GM23338 (cell line): Measurements from ENCODE around the gene ABCD3. TPM values are rescaled to one million over a fixed set of nuclear protein-coding genes. Genes with fewer than 3 reads are reported as not detected.

Experiments used
- ATAC-seq: fragments of 200-7000 bp; cut with Tn5 transposase; 3 replicates; pipeline ENCODE4 v1.9.1; 2020
- DNase-seq: peaks from one replicate; pipeline ENCODE4 v3.0.0-alpha.2; 2015; ENCODE audit warnings: low spot score
- H2AFZ ChIP-seq: fragments of 200-600 bp; sonication (generic); 2 replicates; pipeline ENCODE4 v1.8.0; 2016; ENCODE audit warnings: antibody characterized with exemption, mild to moderate bottlenecking, moderate library complexity
- H3F3A ChIP-seq: fragments of 200-600 bp; sonication (generic); replicated peaks from 2 replicates; pipeline ENCODE4 v1.8.0; 2017; ENCODE audit warnings: antibody characterized with exemption, mixed run types, low read depth
- H3K27ac ChIP-seq: fragments of 200-600 bp; sonication (generic); 2 replicates; pipeline ENCODE4 v1.6.1; 2016; ENCODE audit warnings: low read depth
- H3K27me3 ChIP-seq: fragments of 200-600 bp; sonication (generic); 2 replicates; pipeline ENCODE4 v1.8.0; 2016; ENCODE audit warnings: mild to moderate bottlenecking, mixed run types, moderate library complexity; ENCODE audit not compliant: insufficient read depth
- H3K36me3 ChIP-seq: fragments of 200-600 bp; sonication (generic); 2 replicates; pipeline ENCODE4 v1.8.0; 2016; ENCODE audit warnings: mild to moderate bottlenecking; ENCODE audit not compliant: insufficient read depth
- H3K4me1 ChIP-seq: fragments of 200-600 bp; sonication (generic); 2 replicates; pipeline ENCODE4 v1.8.0; 2016; ENCODE audit warnings: mild to moderate bottlenecking, moderate library complexity; ENCODE audit not compliant: insufficient read depth
- H3K4me2 ChIP-seq: fragments of 200-600 bp; sonication (generic); 2 replicates; pipeline ENCODE4 v1.7.1; 2017; ENCODE audit warnings: mixed run types
- H3K4me3 ChIP-seq: fragments of 200-600 bp; sonication (generic); 2 replicates; pipeline ENCODE4 v1.6.1; 2016; ENCODE audit warnings: mixed run types
- H3K79me2 ChIP-seq: fragments of 200-600 bp; sonication (generic); replicated peaks from 2 replicates; pipeline ENCODE4 v1.8.0; 2017; ENCODE audit warnings: mild to moderate bottlenecking; ENCODE audit not compliant: insufficient read depth
- H3K9me2 ChIP-seq: fragments of 200-600 bp; sonication (generic); 2 replicates; pipeline ENCODE4 v1.8.0; 2017; ENCODE audit not compliant: insufficient read depth
- H4K20me1 ChIP-seq: fragments of 200-600 bp; sonication (generic); replicated peaks from 2 replicates; pipeline ENCODE4 v1.8.0; 2017; ENCODE audit warnings: mild to moderate bottlenecking; ENCODE audit not compliant: insufficient read depth
- H3K27ac Mint-ChIP-seq: 2 replicates; pipeline ENCODE4 v1.8.0; 2020; ENCODE audit warnings: inconsistent platforms, mild to moderate bottlenecking, moderate library complexity, mixed read lengths
- H3K27me3 Mint-ChIP-seq: 3 replicates; pipeline ENCODE4 v1.8.0; 2022; ENCODE audit warnings: low read depth, mild to moderate bottlenecking, moderate library complexity, mixed read lengths, inconsistent platforms; ENCODE audit not compliant: insufficient read depth, poor library complexity
- H3K36me3 Mint-ChIP-seq: 3 replicates; pipeline ENCODE4 v1.8.0; 2021; ENCODE audit warnings: low read depth, mild to moderate bottlenecking, inconsistent platforms, moderate library complexity, mixed read lengths
- H3K4me1 Mint-ChIP-seq: 3 replicates; pipeline ENCODE4 v1.8.0; 2020; ENCODE audit warnings: mild to moderate bottlenecking, inconsistent platforms, mixed read lengths
- H3K4me3 Mint-ChIP-seq: 3 replicates; pipeline ENCODE4 v1.8.0; 2021; ENCODE audit warnings: moderate library complexity, mild to moderate bottlenecking, inconsistent platforms, mixed read lengths
- H3K9me3 Mint-ChIP-seq: 3 replicates; pipeline ENCODE4 v1.8.0; 2020; ENCODE audit warnings: moderate library complexity, mild to moderate bottlenecking, inconsistent platforms, mixed read lengths
- CREB1 ChIP-seq: fragments of 250-450 bp; sonication (Bioruptor Pico); IDR thresholded peaks from 2 replicates; pipeline ENCODE4 v1.5.0; 2020; ENCODE audit warnings: low read depth, mild to moderate bottlenecking, moderate library complexity
- ETS1 ChIP-seq: IDR thresholded peaks from 2 replicates; pipeline ENCODE4 v1.6.1; 2016; ENCODE audit warnings: antibody characterized with exemption
- EZH2 ChIP-seq: fragments of 200-600 bp; sonication (generic); IDR thresholded peaks from one replicate; pipeline ENCODE4 v1.8.0; 2017; ENCODE audit warnings: antibody characterized with exemption, mild to moderate bottlenecking, low read depth; ENCODE audit not compliant: unreplicated experiment
- EZH2phosphoT487 ChIP-seq: fragments of 200-600 bp; sonication (generic); IDR thresholded peaks from one replicate; pipeline ENCODE4 v1.8.1; 2018; ENCODE audit warnings: antibody characterized with exemption; ENCODE audit not compliant: unreplicated experiment
- NANOG ChIP-seq: IDR thresholded peaks from 2 replicates; pipeline ENCODE4 v1.6.1; 2016; ENCODE audit warnings: antibody characterized with exemption, borderline replicate concordance
- POLR2AphosphoS5 ChIP-seq: IDR thresholded peaks from 2 replicates; pipeline ENCODE4 v1.6.1; 2016; ENCODE audit warnings: antibody characterized with exemption, low read depth
- STAT1 ChIP-seq: IDR thresholded peaks from one replicate; pipeline ENCODE4 v1.6.1; 2016; ENCODE audit warnings: antibody characterized with exemption; ENCODE audit not compliant: unreplicated experiment
- ZNF114 ChIP-seq: fragments of 250-450 bp; sonication (Bioruptor Pico); IDR thresholded peaks from 2 replicates; pipeline ENCODE4 v1.5.0; 2020; ENCODE audit warnings: mild to moderate bottlenecking, moderate library complexity
- ZNF331 ChIP-seq: fragments of 250-450 bp; sonication (Bioruptor Pico); IDR thresholded peaks from 2 replicates; pipeline ENCODE4 v1.5.0; 2020; ENCODE audit warnings: low read depth, mild to moderate bottlenecking, moderate library complexity
- ZNF462 ChIP-seq: fragments of 250-450 bp; sonication (Bioruptor Pico); IDR thresholded peaks from 2 replicates; pipeline ENCODE4 v1.5.0; 2020; ENCODE audit warnings: mild to moderate bottlenecking, moderate library complexity
- polyA plus RNA-seq: library from polyadenylated mRNA; unstranded; fragments of >200 nt; fragmentation: Nextera tagmentation; extraction: Ambion mirVana; gene quantifications from 2 replicates; pipeline ENCODE4 v1.2.1, GENCODE V29; 2016
- total RNA-seq: library from RNA; depleted of rRNA; stranded (reverse); fragments of >200 nt; shearing (Covaris generic); gene quantifications from 2 replicates; pipeline ENCODE4 v1.2.3, GENCODE V29; 2014
- TF ChIP-seq, protein P1 (sequence below), 2 experiments: fragments of 200-600 bp in 1 of 2; sonication (generic) in 1 of 2; conservative IDR thresholded peaks; 2 replicates each; pipeline versions ENCODE4 v1.5.1 to v1.6.1; 2016 to 2017; ENCODE audit warnings: antibody characterized with exemption in 2 of 2, low read depth in 2 of 2, mild to moderate bottlenecking in 2 of 2, moderate library complexity in 1 of 2
- TF ChIP-seq, protein P2 (sequence below): IDR thresholded peaks from one replicate; pipeline ENCODE4 v1.6.1; 2018; ENCODE audit warnings: antibody characterized with exemption; ENCODE audit not compliant: unreplicated experiment

The ABCD3 gene
- total and polyA plus RNA-seq, 2 experiments from 2014 or later: 12.3 to 24.0 TPM

DNA sequence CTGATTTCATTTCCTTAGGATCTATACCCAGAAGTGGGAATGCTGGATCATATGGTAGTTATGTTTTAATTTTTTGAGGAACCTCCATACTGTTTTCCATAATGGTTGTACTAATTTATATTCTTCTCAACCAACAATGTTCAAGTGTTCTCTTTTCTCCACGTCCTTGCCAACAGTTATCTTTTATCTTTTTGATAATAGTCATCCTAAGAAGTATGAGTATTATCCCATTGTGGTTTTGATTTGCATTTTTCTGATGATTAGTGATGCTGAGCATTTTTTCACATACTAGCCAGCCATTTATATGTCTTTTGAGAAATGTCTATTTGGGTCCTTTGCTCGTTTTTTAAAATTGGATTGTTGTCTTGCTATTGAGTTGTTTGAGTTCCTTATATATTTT is 38.5 kb downstream of the ABCD3 start:
- ATAC-seq (no peak), DNase-seq (no peak)
- peaks cover 33% of the 10 kb centered on the region for H3K36me3 Mint-ChIP-seq
- H3K27ac ChIP-seq: no peak overlapping the region
- no peaks in the 10 kb centered on the region for H3K27me3 ChIP-seq
- H3K9me2 ChIP-seq: 0 out of 2 replicates have a peak, but pooled peaks cover 4% of the 10 kb centered on the region
- H3K4me3 Mint-ChIP-seq: no peak overlapping the region
- H2AFZ ChIP-seq: no peak overlapping the region
- H3K4me1 Mint-ChIP-seq: peaks cover 6% of the 10 kb centered on the region
- no peaks in the 10 kb centered on the region for H3K4me1 ChIP-seq
- peaks cover 20% of the 10 kb centered on the region for H3K9me3 Mint-ChIP-seq
- H3K4me2 ChIP-seq: no peak overlapping the region
- peaks cover 4% of the 10 kb centered on the region; the same call in 1 of the 2 replicates for H3K79me2 ChIP-seq
- no peaks in the 10 kb centered on the region for H4K20me1 ChIP-seq
- no peaks in the 10 kb centered on the region for H3K27me3 Mint-ChIP-seq
- H3K4me3 ChIP-seq: no peak overlapping the region
- H3K36me3 ChIP-seq: peaks cover 5% of the 10 kb centered on the region
- no peak overlapping the region for H3K27ac Mint-ChIP-seq
- H3F3A ChIP-seq: no peaks in the 10 kb centered on the region
- no peak for TF ChIP-seq STAT1
- TF ChIP-seq EZH2phosphoT487: no peak
- TF ChIP-seq, protein P1, sequence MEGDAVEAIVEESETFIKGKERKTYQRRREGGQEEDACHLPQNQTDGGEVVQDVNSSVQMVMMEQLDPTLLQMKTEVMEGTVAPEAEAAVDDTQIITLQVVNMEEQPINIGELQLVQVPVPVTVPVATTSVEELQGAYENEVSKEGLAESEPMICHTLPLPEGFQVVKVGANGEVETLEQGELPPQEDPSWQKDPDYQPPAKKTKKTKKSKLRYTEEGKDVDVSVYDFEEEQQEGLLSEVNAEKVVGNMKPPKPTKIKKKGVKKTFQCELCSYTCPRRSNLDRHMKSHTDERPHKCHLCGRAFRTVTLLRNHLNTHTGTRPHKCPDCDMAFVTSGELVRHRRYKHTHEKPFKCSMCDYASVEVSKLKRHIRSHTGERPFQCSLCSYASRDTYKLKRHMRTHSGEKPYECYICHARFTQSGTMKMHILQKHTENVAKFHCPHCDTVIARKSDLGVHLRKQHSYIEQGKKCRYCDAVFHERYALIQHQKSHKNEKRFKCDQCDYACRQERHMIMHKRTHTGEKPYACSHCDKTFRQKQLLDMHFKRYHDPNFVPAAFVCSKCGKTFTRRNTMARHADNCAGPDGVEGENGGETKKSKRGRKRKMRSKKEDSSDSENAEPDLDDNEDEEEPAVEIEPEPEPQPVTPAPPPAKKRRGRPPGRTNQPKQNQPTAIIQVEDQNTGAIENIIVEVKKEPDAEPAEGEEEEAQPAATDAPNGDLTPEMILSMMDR (conservative IDR thresholded peaks at IDR 0.05; ENCODE audit: low read depth in 2 of 2): no peak
- TF ChIP-seq CREB1 (CRISPR knock-in tag): no peak
- TF ChIP-seq ZNF331 (CRISPR knock-in tag): no peak
- TF ChIP-seq ZNF114 (CRISPR knock-in tag): no peak
- TF ChIP-seq, protein P2, sequence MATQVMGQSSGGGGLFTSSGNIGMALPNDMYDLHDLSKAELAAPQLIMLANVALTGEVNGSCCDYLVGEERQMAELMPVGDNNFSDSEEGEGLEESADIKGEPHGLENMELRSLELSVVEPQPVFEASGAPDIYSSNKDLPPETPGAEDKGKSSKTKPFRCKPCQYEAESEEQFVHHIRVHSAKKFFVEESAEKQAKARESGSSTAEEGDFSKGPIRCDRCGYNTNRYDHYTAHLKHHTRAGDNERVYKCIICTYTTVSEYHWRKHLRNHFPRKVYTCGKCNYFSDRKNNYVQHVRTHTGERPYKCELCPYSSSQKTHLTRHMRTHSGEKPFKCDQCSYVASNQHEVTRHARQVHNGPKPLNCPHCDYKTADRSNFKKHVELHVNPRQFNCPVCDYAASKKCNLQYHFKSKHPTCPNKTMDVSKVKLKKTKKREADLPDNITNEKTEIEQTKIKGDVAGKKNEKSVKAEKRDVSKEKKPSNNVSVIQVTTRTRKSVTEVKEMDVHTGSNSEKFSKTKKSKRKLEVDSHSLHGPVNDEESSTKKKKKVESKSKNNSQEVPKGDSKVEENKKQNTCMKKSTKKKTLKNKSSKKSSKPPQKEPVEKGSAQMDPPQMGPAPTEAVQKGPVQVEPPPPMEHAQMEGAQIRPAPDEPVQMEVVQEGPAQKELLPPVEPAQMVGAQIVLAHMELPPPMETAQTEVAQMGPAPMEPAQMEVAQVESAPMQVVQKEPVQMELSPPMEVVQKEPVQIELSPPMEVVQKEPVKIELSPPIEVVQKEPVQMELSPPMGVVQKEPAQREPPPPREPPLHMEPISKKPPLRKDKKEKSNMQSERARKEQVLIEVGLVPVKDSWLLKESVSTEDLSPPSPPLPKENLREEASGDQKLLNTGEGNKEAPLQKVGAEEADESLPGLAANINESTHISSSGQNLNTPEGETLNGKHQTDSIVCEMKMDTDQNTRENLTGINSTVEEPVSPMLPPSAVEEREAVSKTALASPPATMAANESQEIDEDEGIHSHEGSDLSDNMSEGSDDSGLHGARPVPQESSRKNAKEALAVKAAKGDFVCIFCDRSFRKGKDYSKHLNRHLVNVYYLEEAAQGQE: no peak
- TF ChIP-seq POLR2AphosphoS5: no peak
- no peak for TF ChIP-seq NANOG
- TF ChIP-seq ZNF462: no peak
- no peak for TF ChIP-seq ETS1
- TF ChIP-seq EZH2: no peak
